Measurements from ENCODE around the gene TPD52L1. TPM values are rescaled to one million over a fixed set of nuclear protein-coding genes. Genes with fewer than 3 reads are reported as not detected.

Gene TPD52L1
- total RNA-seq, 2 donors from 2014 or later: 24.9 to 39.1 TPM

GRCh38 chr6:125170376-125170775 is 16.8 kb downstream of the TPD52L1 start:
- H3K4me3 Mint-ChIP-seq: no peak overlapping the region
- Histone ChIP-seq H3K36me3 (ENCODE audit: control insufficient read depth, insufficient read depth, low read length) (no peaks in the 10 kb centered on the region), H3K4me1 (ENCODE audit: control insufficient read depth, insufficient read depth, low read length) (no peaks in the 10 kb centered on the region), H3K27ac (ENCODE audit: low read depth, low read length) (no peak overlapping the region), H3K9me3 (ENCODE audit: control insufficient read depth, low read length) (no peaks in the 10 kb centered on the region), H3K27me3 (ENCODE audit: control insufficient read depth, insufficient read depth, low read length, poor library complexity, severe bottlenecking) (no peaks in the 10 kb centered on the region), H3K9ac (ENCODE audit: extremely low read depth, low read length, poor library complexity, severe bottlenecking) (no peak overlapping the region), H3K4me3 (ENCODE audit: low read length) (no peak overlapping the region)
- DNase-seq: no peak
- H3K27me3 Mint-ChIP-seq (ENCODE audit: insufficient read depth): no peaks in the 10 kb centered on the region
- WGBS, 2 experiments (ENCODE audit: insufficient coverage in 1 of 2, insufficient read length in 1 of 2): 82 to 86% methylated on average over 1 of the region's 1 CpG
- no peaks in the 10 kb centered on the region for H3K9me3 Mint-ChIP-seq
- no peaks in the 10 kb centered on the region for H3K36me3 Mint-ChIP-seq (ENCODE audit: low read depth)
- no peak overlapping the region for H3K27ac Mint-ChIP-seq
- peaks cover 4% of the 10 kb centered on the region for H3K4me1 Mint-ChIP-seq
- TF ChIP-seq, protein P1, sequence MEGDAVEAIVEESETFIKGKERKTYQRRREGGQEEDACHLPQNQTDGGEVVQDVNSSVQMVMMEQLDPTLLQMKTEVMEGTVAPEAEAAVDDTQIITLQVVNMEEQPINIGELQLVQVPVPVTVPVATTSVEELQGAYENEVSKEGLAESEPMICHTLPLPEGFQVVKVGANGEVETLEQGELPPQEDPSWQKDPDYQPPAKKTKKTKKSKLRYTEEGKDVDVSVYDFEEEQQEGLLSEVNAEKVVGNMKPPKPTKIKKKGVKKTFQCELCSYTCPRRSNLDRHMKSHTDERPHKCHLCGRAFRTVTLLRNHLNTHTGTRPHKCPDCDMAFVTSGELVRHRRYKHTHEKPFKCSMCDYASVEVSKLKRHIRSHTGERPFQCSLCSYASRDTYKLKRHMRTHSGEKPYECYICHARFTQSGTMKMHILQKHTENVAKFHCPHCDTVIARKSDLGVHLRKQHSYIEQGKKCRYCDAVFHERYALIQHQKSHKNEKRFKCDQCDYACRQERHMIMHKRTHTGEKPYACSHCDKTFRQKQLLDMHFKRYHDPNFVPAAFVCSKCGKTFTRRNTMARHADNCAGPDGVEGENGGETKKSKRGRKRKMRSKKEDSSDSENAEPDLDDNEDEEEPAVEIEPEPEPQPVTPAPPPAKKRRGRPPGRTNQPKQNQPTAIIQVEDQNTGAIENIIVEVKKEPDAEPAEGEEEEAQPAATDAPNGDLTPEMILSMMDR (conservative IDR thresholded peaks at IDR 0.05): no peak

GRCh38 chr6:125173341-125174095 is 19.9 kb downstream of the TPD52L1 start:
- Histone ChIP-seq H3K27me3 (ENCODE audit: control insufficient read depth, insufficient read depth, low read length, poor library complexity, severe bottlenecking) (no peaks in the 10 kb centered on the region), H3K4me1 (ENCODE audit: control insufficient read depth, insufficient read depth, low read length) (no peaks in the 10 kb centered on the region), H3K9ac (ENCODE audit: extremely low read depth, low read length, poor library complexity, severe bottlenecking) (no peak overlapping the region), H3K36me3 (ENCODE audit: control insufficient read depth, insufficient read depth, low read length) (no peaks in the 10 kb centered on the region), H3K9me3 (ENCODE audit: control insufficient read depth, low read length) (no peaks in the 10 kb centered on the region), H3K27ac (ENCODE audit: low read depth, low read length) (no peak overlapping the region), H3K4me3 (ENCODE audit: low read length) (no peak overlapping the region)
- no peak overlapping the region for H3K4me3 Mint-ChIP-seq
- H3K9me3 Mint-ChIP-seq: no peaks in the 10 kb centered on the region
- no peaks in the 10 kb centered on the region for H3K27me3 Mint-ChIP-seq (ENCODE audit: insufficient read depth)
- TF ChIP-seq, protein P1 (conservative IDR thresholded peaks at IDR 0.05): no peak
- no peak overlapping the region for H3K27ac Mint-ChIP-seq
- no peak for DNase-seq
- peaks cover 4% of the 10 kb centered on the region for H3K4me1 Mint-ChIP-seq
- H3K36me3 Mint-ChIP-seq (ENCODE audit: low read depth): no peaks in the 10 kb centered on the region
- 87 to 100% methylated on average over 1 to 5 of the region's 6 CpGs for WGBS, 2 experiments (ENCODE audit: insufficient coverage in 1 of 2, insufficient read length in 1 of 2)

DNA sequence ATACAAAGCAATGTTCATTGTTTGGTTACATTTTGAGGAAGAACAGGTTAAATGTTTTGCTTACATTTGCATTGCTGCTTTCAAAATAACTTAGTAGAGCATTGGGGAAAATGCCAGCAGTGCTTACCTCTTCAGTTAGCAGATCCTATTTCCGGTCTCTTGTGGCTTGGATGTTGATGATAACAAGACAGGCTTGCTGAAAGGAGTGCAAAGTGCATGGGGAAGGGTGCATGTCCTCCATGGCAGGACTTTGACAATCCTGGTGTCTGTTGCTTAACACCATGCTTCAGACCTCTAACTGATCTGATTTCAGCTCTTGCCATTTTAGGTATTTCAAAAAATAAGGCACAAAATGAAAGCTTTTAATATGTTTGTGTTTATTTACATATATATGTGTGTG is 21.1 kb downstream of the TPD52L1 start:
- Mint-ChIP-seq H3K9me3 (no peaks in the 10 kb centered on the region), H3K36me3 (ENCODE audit: low read depth) (no peaks in the 10 kb centered on the region), H3K4me3 (no peak overlapping the region), H3K27me3 (ENCODE audit: insufficient read depth) (no peaks in the 10 kb centered on the region), H3K27ac (no peak overlapping the region), H3K4me1 (peaks cover 4% of the 10 kb centered on the region)
- no peaks in the 10 kb centered on the region for H3K36me3 ChIP-seq (ENCODE audit: control insufficient read depth, insufficient read depth, low read length)
- H3K4me1 ChIP-seq (ENCODE audit: control insufficient read depth, insufficient read depth, low read length): no peaks in the 10 kb centered on the region
- no peak for DNase-seq
- H3K27ac ChIP-seq (ENCODE audit: low read depth, low read length): no peak overlapping the region
- H3K9me3 ChIP-seq (ENCODE audit: control insufficient read depth, low read length): no peaks in the 10 kb centered on the region
- H3K4me3 ChIP-seq (ENCODE audit: low read length): no peak overlapping the region
- H3K27me3 ChIP-seq (ENCODE audit: control insufficient read depth, insufficient read depth, low read length, poor library complexity, severe bottlenecking): no peaks in the 10 kb centered on the region
- H3K9ac ChIP-seq (ENCODE audit: extremely low read depth, low read length, poor library complexity, severe bottlenecking): no peak overlapping the region
- whole genome bisulfite sequencing, 2 experiments (ENCODE audit: insufficient coverage in 1 of 2, insufficient read length in 1 of 2): 88 to 93% methylated on average over 1 of the region's 1 CpG
- TF ChIP-seq, protein P1 (conservative IDR thresholded peaks at IDR 0.05): no peak
